ENCODE data around the gene PPM1H.
A peak's percentile ranks its signal among the peaks of the same experiment; 100 is the strongest.

The PPM1H gene

GRCh38 chr12:62792236-62792870 lies 142.6 kb downstream of the PPM1H start:
- no peak for DNase-seq

- DNase-seq, result no peak
These were observed 145.1 kb downstream of the PPM1H start for GRCh38 chr12:62789851-62790250.

GRCh38 chr12:62787611-62788010 lies 147.3 kb downstream of the PPM1H start:
- DNase-seq, result no peak

- DNase-seq, result no peak
These were observed 147.9 kb downstream of the PPM1H start for GRCh38 chr12:62787023-62787422.

- DNase-seq, result peak; percentile 87
These were observed 148.9 kb downstream of the PPM1H start for GRCh38 chr12:62785941-62786559.

GRCh38 chr12:62784576-62784975 lies 150.4 kb downstream of the PPM1H start:
- DNase-seq, result no peak

GRCh38 chr12:62783881-62784280 lies 151.1 kb downstream of the PPM1H start:
- no peak for DNase-seq

GRCh38 chr12:62781136-62781880 lies 153.6 kb downstream of the PPM1H start:
- DNase-seq, result no peak

- no peak for DNase-seq
These were observed 155.5 kb downstream of the PPM1H start for GRCh38 chr12:62779488-62779887.

GRCh38 chr12:62778187-62778586 lies 156.8 kb downstream of the PPM1H start:
- no peak for DNase-seq

GRCh38 chr12:62776997-62777396 lies 158.0 kb downstream of the PPM1H start:
- no peak for DNase-seq

GRCh38 chr12:62776575-62776974 lies 158.4 kb downstream of the PPM1H start:
- DNase-seq, result no peak

- no peak for DNase-seq
These were observed 160.2 kb downstream of the PPM1H start for GRCh38 chr12:62774794-62775193.

- no peak for DNase-seq
These were observed 162.5 kb downstream of the PPM1H start for GRCh38 chr12:62772416-62772955.

- DNase-seq, result no peak
These were observed 163.1 kb downstream of the PPM1H start for GRCh38 chr12:62771828-62772227.

GRCh38 chr12:62770381-62770780 lies 164.6 kb downstream of the PPM1H start:
- DNase-seq, result no peak

GRCh38 chr12:62769076-62769619 lies 165.8 kb downstream of the PPM1H start:
- no peak for DNase-seq

- no peak for DNase-seq
These were observed 167.0 kb downstream of the PPM1H start for GRCh38 chr12:62767946-62768345.

GRCh38 chr12:62767496-62767895 lies 167.5 kb downstream of the PPM1H start:
- peak; percentile 11 for DNase-seq

GRCh38 chr12:62766496-62766895 lies 168.5 kb downstream of the PPM1H start:
- no peak for DNase-seq

GRCh38 chr12:62763861-62764645 lies 170.9 kb downstream of the PPM1H start:
- no peak for DNase-seq

- DNase-seq, result no peak
These were observed 171.6 kb downstream of the PPM1H start for GRCh38 chr12:62763312-62763711.

GRCh38 chr12:62762645-62763044 lies 172.3 kb downstream of the PPM1H start:
- DNase-seq, result no peak
